GM12872 (cell line): ENCODE results near the gene CDH12.

Experiments
- CTCF ChIP-seq: IDR thresholded peaks from 3 replicates; pipeline ENCODE4 v1.5.1; 2011; ENCODE audit warnings: low read depth, mild to moderate bottlenecking, low read length, moderate library complexity; ENCODE audit not compliant: insufficient read depth

Gene CDH12

GRCh38 chr5:22495016-22495720 lies 358.0 kb downstream of the CDH12 start:
- TF ChIP-seq CTCF = no peak

GRCh38 chr5:22488427-22488826 lies 364.7 kb downstream of the CDH12 start:
- TF ChIP-seq CTCF = no peak

- no peak for TF ChIP-seq CTCF
Observed at GRCh38 chr5:22480305-22480704, 372.8 kb downstream of the CDH12 start.

- TF ChIP-seq CTCF = no peak
Observed at GRCh38 chr5:22473886-22474285, 379.3 kb downstream of the CDH12 start.

- no peak for TF ChIP-seq CTCF
Observed at GRCh38 chr5:22471154-22471553, 382.0 kb downstream of the CDH12 start.

GRCh38 chr5:22470408-22470807 lies 382.7 kb downstream of the CDH12 start:
- TF ChIP-seq CTCF = no peak

- TF ChIP-seq CTCF = no peak
Observed at GRCh38 chr5:22465616-22466015, 387.5 kb downstream of the CDH12 start.

GRCh38 chr5:22465177-22465576 lies 388.0 kb downstream of the CDH12 start:
- TF ChIP-seq CTCF = no peak
